Nucleus accumbens (tissue), 56 donors: ENCODE measurements around the gene MSANTD2.

Experiments
- DNase-seq, 56 donors: peaks; one replicate each; lab custom pipeline; 2025; lab: John Stamatoyannopoulos, UW

MSANTD2 gene

GRCh38 chr11:124740277-124740882, 59.8 kb downstream of the MSANTD2 start:
- DNase-seq = peak in 3 of 56 donors; percentile 27 to 65 (median 30)

GRCh38 chr11:124739479-124740276, 60.5 kb downstream of the MSANTD2 start, which contains the start of gene NRGN:
Gene NRGN, plus strand, starts transcription at chr11:124739942. Its CDS starts 143 bp downstream, at chr11:124740085.
- DNase-seq = peak in 53 of 56 donors; percentile 5 to 91 (median 67)

GRCh38 chr11:124738713-124739478, 61.3 kb downstream of the MSANTD2 start:
- no peak for DNase-seq

- peak in 4 of 56 donors; percentile 7 to 29 (median 16) for DNase-seq
These were observed 62.4 kb downstream of the MSANTD2 start for GRCh38 chr11:124737638-124738305.

- DNase-seq = no peak
These were observed 63.5 kb downstream of the MSANTD2 start for GRCh38 chr11:124736736-124737135.

- DNase-seq = no peak
These were observed 68.0 kb downstream of the MSANTD2 start for GRCh38 chr11:124732230-124732629.

GRCh38 chr11:124729571-124729970, 70.6 kb downstream of the MSANTD2 start:
- DNase-seq = no peak

GRCh38 chr11:124728134-124728533, 72.1 kb downstream of the MSANTD2 start:
- DNase-seq = no peak

- no peak for DNase-seq
These were observed 72.7 kb downstream of the MSANTD2 start for GRCh38 chr11:124727474-124727873.

- no peak for DNase-seq
These were observed 74.5 kb downstream of the MSANTD2 start for GRCh38 chr11:124725719-124726105.

GRCh38 chr11:124724979-124725718, 75.1 kb downstream of the MSANTD2 start:
- peak in 17 of 56 donors; percentile 22 to 67 (median 47) for DNase-seq

GRCh38 chr11:124722176-124722575, 78.0 kb downstream of the MSANTD2 start:
- DNase-seq = no peak

GRCh38 chr11:124719534-124719933, 80.7 kb downstream of the MSANTD2 start:
- DNase-seq = no peak

GRCh38 chr11:124718801-124719200, 81.4 kb downstream of the MSANTD2 start:
- no peak for DNase-seq

- DNase-seq = peak in 1 of 56 donors; percentile 8
These were observed 82.2 kb downstream of the MSANTD2 start for GRCh38 chr11:124717786-124718651.

- no peak for DNase-seq
These were observed 82.8 kb downstream of the MSANTD2 start for GRCh38 chr11:124717421-124717785.

GRCh38 chr11:124716591-124716990, 83.6 kb downstream of the MSANTD2 start:
- DNase-seq = no peak
